LNCaP clone FGC (cell line): ENCODE results near the gene YARS1.
A peak's percentile ranks its signal among the peaks of the same experiment; 100 is the strongest.

ENCODE experiments used
- DNase-seq: peaks from one replicate; pipeline ENCODE4 v3.0.0-alpha.2; 2011; ENCODE audit warnings: low read depth
- H3K4me3 ChIP-seq: 2 replicates; pipeline ENCODE4 v1.5.1; 2011; ENCODE audit warnings: mild to moderate bottlenecking, low read depth, low read length, control low read depth
- TF ChIP-seq, protein P1 (sequence below): IDR thresholded peaks from 2 replicates; pipeline ENCODE4 v1.5.1; 2012; ENCODE audit warnings: mild to moderate bottlenecking; ENCODE audit not compliant: control insufficient read depth, insufficient read depth; ENCODE audit errors: extremely low read depth

YARS1 gene

GRCh38 chr1:32767156-32767555, 50.0 kb downstream of the YARS1 start:
- peak overlapping the region; percentile 19 for H3K4me3 ChIP-seq
- peak; percentile 74 for DNase-seq
- TF ChIP-seq, protein P1, sequence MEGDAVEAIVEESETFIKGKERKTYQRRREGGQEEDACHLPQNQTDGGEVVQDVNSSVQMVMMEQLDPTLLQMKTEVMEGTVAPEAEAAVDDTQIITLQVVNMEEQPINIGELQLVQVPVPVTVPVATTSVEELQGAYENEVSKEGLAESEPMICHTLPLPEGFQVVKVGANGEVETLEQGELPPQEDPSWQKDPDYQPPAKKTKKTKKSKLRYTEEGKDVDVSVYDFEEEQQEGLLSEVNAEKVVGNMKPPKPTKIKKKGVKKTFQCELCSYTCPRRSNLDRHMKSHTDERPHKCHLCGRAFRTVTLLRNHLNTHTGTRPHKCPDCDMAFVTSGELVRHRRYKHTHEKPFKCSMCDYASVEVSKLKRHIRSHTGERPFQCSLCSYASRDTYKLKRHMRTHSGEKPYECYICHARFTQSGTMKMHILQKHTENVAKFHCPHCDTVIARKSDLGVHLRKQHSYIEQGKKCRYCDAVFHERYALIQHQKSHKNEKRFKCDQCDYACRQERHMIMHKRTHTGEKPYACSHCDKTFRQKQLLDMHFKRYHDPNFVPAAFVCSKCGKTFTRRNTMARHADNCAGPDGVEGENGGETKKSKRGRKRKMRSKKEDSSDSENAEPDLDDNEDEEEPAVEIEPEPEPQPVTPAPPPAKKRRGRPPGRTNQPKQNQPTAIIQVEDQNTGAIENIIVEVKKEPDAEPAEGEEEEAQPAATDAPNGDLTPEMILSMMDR, result no peak

DNA sequence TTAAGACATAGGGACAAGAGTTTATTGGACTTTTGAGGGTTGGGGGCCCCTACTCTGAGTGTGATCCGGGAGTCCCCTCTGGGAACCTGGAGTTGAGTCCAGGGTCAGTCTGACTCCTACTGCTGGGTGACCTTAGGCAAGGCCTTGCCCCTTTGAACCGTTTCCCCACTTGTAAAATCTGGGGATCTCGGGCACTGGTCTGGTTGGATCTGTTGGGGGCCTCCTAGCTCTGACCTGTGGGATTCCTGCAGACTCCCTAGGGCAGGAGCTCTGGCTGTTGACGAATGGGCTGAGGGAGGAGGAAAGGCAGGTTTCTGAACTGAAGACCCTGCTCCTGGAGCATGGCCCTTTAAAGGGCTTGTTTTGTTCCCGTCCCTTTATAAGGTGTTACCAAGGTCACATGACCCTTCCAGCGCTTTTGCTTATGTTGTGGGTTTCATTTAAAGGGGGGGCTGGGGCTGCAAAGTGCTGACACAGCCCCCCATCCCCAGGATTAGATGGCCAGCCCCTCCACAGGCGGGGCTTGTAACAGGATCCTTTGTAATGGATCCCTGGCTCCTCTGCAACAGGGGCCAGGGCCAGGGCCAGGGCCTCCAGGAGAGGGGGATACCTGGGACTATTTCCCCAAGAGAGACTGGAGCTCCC, 50.7 kb downstream of the YARS1 start:
- peak overlapping the region; percentile 19 for H3K4me3 ChIP-seq
- no peak for DNase-seq
- TF ChIP-seq, protein P1, result no peak

GRCh38 chr1:32765570-32766327, 51.4 kb downstream of the YARS1 start:
- no peak overlapping the region for H3K4me3 ChIP-seq
- TF ChIP-seq, protein P1, result no peak
- no peak for DNase-seq

DNA sequence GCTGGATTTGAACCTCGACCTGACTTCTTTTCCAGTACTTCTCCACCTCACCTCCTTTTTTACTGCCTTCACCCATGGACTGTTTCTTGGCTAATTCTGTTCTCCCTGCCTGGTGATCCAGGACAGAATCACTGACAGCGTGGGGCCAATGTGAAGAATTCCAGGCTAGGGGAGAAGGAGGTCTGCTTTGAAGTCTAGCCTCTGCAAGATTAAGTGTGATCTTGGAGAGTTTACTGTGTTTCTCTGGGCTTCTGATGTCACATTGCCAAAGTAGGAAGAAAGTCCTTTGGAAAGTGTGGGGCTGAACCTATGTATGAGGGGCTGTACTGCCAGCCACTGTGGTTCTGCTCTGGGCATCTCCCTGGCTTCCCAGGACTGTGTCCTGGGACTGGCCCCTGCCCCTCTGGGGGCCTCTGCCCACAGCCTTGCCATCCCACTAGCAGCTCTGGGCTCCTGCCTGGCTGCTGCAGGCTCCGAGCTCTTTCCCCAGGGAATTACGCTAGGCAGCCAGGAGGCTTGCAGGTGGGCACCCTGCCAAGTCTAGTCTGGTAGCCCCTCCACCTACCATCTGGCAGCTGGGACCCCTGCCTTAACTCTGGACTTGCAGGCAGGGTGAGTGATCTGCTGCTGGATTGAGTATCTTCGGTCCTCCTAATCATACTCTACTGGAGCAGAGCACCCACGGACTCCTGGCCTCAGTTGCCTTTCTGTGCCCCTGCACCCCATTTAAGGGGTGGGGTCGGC, 52.2 kb downstream of the YARS1 start:
- no peak overlapping the region for H3K4me3 ChIP-seq
- DNase-seq, result no peak
- TF ChIP-seq, protein P1, result no peak

- TF ChIP-seq, protein P1, result no peak
- H3K4me3 ChIP-seq, result no peak overlapping the region
- DNase-seq, result peak; percentile 93
Measured at GRCh38 chr1:32763221-32763620, 53.9 kb downstream of the YARS1 start.

DNA sequence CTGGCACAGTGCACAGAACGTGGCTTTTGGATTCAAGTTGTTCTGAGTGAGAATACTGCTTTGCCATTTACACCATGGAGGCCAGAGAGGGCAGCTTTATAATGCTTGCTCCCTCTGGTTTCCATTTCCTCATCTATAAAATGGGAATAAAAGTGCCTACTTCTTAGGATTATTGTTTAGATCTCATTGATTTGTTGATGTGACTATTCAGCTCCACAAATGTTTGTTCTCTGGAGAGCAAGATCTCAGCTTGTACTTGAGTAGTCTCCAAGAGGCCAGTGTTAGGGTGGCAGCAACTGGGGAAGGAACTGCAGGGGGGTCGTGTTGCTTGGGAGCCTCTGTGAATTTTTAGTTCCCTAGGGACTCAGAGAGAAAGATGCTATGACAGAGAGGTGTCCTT, 55.2 kb downstream of the YARS1 start:
- TF ChIP-seq, protein P1, result no peak
- no peak overlapping the region; the same call in 1 of the 2 replicates for H3K4me3 ChIP-seq
- DNase-seq, result no peak
